Amygdala (tissue), 56 donors: Measurements from ENCODE around the gene TOPBP1.
"Not testable (repeated sequence)": the region's sequence is repeated elsewhere in the genome, so short reads cannot be mapped to it uniquely, and the experiment has no call there.

ENCODE experiments used
- DNase-seq, 56 donors: peaks; one replicate each; lab custom pipeline; 2025; lab: John Stamatoyannopoulos, UW

TOPBP1 gene

GRCh38 chr3:133574260-133574881 lies 87.4 kb downstream of the TOPBP1 start:
- no peak for DNase-seq

GRCh38 chr3:133573629-133574194 lies 88.0 kb downstream of the TOPBP1 start, which contains the start of gene CDV3:
Gene CDV3, plus strand, starts transcription at chr3:133573686. Its CDS starts 359 bp downstream, at chr3:133574045.
- DNase-seq = no peak

GRCh38 chr3:133573054-133573628 lies 88.6 kb downstream of the TOPBP1 start:
- no peak for DNase-seq

DNA sequence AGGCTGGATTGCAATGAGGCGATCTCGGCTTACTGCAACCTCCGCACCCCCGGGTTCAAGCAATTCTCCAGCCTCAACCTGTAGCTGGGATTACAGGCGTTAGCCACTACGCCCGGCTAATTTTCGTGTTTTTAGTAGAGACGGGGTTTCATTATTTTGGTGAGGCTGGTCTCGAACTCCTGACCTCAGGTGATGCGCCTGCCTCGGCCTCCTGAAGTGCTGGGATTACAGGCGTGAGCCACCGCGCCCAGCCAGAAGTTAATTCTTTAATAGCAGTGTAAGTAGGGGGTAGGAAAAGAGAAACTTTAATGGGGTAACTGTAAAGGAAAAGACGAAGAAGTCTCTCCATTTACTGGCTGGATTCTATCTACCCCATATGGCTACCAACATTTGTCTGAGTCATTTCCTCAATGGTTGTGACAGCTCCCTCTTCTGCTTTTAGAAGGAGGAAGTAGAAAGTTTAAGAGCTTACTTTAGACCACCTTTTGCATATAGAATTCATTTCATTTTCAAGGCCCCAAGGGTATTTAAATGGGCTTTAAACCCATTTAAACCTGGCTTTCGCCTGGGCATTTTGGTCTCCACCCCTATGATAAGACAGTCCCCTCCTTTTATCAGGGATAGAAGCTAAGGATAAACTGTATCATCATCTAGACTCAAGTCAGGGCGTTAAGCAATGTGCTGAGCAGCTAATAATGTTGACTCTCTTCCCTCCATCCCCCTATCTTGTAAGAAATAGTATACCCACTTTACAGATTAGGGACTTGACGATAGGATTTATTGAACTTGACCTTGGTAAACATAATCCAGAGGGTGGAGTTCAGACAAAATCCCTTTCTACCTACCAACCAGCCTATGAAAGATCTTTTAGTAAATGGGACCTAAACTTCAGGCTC lies 89.3 kb downstream of the TOPBP1 start:
- no peak for DNase-seq

- no peak for DNase-seq
Observed at GRCh38 chr3:133570937-133571320, 90.8 kb downstream of the TOPBP1 start.

DNA sequence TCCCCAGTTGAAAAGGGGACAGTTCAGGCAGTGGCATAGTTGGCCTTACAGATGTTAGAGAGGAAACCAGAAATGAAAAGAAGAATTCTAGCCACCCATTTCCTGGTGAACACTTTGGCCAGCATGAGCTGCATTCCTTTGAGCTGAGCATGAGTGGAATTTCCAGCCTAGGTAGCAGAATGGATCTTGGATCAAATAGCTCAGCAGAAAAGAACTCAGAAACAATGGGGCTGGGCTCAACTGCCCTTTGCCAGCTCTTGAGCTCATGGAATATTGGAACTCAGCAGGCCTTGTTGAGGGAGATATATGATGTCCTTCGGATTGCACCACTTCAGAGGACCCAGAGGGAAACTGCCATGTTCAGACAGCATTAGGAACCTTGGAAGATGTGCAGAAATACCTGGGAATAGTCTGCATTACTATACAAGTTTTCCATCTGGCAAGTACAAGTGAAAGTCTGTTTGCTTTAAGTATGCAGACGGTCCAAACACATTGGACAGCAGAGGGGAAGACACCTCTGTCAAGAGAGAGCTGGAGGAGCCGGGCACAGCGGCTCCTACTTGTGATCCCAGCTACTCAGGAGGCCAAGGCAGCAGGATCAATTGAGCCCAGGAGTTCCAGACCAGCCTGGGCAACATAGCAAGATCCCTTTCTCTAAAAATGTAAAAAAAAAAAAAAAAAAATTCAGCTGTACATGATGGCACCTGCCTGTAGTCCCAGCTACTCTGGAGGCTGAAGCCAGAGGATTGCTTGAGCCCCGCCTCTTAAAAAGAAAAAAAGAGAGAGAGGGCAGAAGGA lies 91.4 kb downstream of the TOPBP1 start:
- no peak for DNase-seq

DNA sequence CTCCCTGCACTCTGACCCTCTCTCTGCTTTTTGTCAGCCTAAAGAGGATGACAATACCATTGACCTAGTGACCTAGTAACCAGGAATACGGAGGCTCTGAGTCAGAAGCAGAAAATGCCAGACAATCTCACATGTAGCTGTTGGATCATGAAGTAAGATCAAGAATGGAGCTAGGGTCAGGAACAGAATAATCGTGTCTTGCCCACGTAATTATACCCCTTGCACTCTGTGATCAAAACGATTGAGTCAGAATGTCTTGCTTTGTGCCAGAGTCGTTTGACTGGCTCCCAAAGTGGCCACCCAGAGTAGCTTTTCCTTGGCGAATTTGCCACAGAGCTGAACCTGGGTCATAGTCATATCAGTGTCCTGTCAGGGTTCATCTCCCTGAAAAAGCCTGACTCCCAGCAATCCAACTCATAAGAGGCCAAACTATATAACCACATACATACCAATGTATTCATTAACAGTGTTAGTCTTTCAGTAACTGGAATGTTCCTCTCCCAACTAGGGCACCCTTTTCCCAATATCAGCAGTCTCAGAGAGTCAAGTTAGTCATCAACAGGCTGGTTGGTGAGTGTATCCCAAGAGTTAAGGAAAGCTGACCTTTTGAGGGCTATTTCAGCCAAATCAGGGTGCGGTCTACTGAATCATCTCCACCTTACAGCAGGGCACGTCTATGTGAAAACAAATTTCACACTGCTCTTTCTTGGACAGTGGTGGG lies 93.3 kb downstream of the TOPBP1 start:
- DNase-seq = no peak

- no peak for DNase-seq
Observed at GRCh38 chr3:133563816-133564215, 97.9 kb downstream of the TOPBP1 start.

DNA sequence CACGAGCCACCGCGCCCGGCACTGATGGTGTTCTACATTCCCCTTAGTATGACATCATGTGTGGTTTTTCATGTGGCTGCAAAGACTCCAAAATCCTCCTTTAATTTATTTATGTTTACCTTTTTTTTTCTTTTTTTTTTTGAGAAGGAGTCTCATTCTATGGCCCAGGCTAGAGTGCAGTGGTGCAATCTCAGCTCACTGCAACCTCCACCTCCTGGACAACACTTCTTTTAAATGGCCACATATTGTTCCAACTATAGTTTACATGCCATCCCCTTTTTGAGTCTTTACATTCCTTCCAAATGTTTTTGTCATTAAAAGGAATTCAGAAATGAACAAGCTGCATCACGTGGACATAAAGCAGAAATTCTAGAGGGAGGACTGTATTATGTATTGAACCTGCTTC lies 98.6 kb downstream of the TOPBP1 start:
- no peak for DNase-seq

DNA sequence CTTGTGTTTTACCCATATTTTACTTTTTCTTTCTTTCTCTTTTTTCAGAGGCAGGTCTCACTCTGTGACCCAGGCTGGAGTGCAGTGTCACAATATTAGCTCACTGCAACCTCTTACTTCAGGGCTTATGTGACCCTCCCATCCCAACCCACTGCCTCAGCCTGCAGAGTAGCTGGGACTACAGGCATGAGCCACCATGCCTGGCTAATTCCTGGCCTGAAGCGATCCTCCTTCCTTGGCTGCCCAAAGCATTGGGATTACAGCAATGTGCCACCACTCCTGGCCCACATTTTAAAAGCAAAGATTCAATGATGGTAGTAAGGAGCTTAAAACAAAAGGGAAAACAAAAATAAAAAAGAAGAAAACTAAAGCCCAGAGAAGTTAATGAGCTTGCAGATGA lies 99.4 kb downstream of the TOPBP1 start:
- DNase-seq = no peak

DNA sequence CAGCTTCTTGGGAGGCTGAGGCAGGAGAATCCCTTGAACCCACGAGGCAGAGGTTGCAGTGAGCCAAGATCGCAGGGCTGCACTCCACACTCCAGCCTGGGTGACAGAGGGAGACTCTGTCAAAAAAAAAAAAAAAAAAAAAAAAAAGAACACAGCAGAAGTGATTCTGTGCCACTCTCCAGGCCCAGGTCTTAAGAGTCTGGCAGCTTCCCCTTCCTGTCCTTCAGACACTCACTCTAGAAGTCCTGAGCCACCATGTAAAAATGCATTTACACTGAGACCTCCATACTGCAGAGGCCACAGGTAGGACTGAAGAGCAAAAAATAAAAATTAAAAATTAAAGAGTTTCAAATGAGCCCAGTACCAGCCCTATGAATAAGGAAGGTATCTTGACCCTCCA lies 100.1 kb downstream of the TOPBP1 start:
- no peak for DNase-seq

GRCh38 chr3:133551589-133551988 lies 110.2 kb downstream of the TOPBP1 start:
- not testable (repeated sequence) for DNase-seq
